ENCODE results near the gene CREBL2. TPM values are rescaled to one million over a fixed set of nuclear protein-coding genes. Genes with fewer than 3 reads are reported as not detected.

CREBL2 gene
- total RNA-seq, 2 donors from 2014 or later, result 19.5 to 25.2 TPM

GRCh38 chr12:12663644-12664294 is 52.1 kb downstream of the CREBL2 start:
- no peak for ATAC-seq (replicated peaks)
- H3K4me1 Mint-ChIP-seq, result no peaks in the 10 kb centered on the region
- no peaks in the 10 kb centered on the region for H3K27me3 Mint-ChIP-seq

GRCh38 chr12:12665194-12665593 is 53.5 kb downstream of the CREBL2 start:
- Mint-ChIP-seq H3K4me3 (no peak overlapping the region), H3K27ac (no peak overlapping the region), H3K4me1 (no peaks in the 10 kb centered on the region), H3K9me3 (no peaks in the 10 kb centered on the region), H3K27me3 (no peaks in the 10 kb centered on the region), H3K36me3 (ENCODE audit: low read depth) (peaks cover 6% of the 10 kb centered on the region)
- no peak for ATAC-seq (replicated peaks)

More at GRCh38 chr12:12663644-12664294, 52.1 kb downstream of the CREBL2 start:
- Mint-ChIP-seq H3K36me3 (ENCODE audit: low read depth) (peaks cover 6% of the 10 kb centered on the region), H3K27ac (no peak overlapping the region), H3K4me3 (no peak overlapping the region), H3K9me3 (no peaks in the 10 kb centered on the region)

DNA sequence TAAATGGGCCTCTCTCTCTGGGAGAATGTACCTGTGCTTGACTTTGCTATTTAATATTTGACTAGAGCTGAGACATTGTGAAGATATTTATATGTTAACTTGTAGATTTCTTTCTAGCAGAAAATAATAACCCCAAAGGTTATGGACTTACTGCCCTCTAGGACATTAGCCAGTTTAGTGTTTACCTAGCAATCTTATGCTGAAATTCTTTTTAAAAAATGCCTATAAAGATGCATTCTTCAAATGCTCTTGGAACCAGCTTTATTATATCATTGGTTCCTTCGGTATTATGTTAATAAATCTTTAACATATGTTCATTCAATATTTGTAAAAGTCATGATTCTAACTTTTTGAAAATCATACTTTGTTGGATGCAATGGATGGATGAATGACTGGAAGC is 56.3 kb downstream of the CREBL2 start:
- H3K4me3 Mint-ChIP-seq, result no peak overlapping the region
- peaks cover 10% of the 10 kb centered on the region for H3K4me1 Mint-ChIP-seq
- no peak overlapping the region for H3K27ac Mint-ChIP-seq
- no peaks in the 10 kb centered on the region for H3K36me3 Mint-ChIP-seq (ENCODE audit: low read depth)
- H3K9me3 Mint-ChIP-seq, result no peaks in the 10 kb centered on the region
- H3K27me3 Mint-ChIP-seq, result no peaks in the 10 kb centered on the region
- ATAC-seq (replicated peaks), result no peak

- ATAC-seq (replicated peaks), result no peak
- no peaks in the 10 kb centered on the region for H3K36me3 Mint-ChIP-seq (ENCODE audit: low read depth)
- H3K4me1 Mint-ChIP-seq, result peaks cover 15% of the 10 kb centered on the region
- no peaks in the 10 kb centered on the region for H3K9me3 Mint-ChIP-seq
- H3K27ac Mint-ChIP-seq, result no peak overlapping the region
- no peaks in the 10 kb centered on the region for H3K27me3 Mint-ChIP-seq
- H3K4me3 Mint-ChIP-seq, result no peak overlapping the region
Observed at GRCh38 chr12:12669020-12669419, 57.3 kb downstream of the CREBL2 start.

DNA sequence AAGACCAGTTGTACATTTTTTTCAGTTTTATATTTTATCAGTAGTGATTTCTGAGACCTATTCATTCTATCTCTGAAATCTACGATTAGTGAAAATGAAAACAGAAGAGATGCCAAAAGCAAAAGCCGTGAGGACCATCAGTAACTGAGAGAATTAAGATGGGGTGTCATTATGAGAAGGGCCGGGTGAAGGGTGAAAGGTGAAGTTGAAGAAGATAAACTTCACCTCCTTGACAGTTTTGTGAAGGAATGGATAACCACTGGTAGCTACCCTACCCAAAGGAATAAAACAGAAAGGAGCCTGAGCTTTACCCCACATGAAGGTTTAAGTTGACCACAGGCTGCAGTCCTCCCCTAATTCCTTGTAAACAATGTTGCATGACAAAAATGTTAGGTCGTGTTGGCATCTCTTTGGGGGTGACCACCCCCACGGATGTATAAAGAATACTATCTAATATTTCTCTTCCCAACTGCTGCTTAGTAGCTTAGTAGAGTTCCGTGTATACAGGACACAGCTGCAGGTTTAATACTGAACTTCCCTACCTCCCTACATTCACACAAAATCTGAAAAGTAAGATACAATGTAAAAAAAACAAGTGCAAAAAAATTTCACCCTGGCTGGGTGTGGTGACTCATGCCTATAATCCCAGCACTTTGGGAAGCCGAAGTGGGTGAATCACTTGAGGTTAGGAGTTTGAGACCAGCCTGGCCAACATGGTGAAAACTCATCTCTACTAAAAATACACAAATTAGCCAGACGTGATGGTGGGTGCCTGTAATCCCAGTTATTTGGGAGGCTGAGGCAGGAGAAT is 60.4 kb downstream of the CREBL2 start:
- Mint-ChIP-seq H3K36me3 (ENCODE audit: low read depth) (no peaks in the 10 kb centered on the region), H3K27ac (peak overlapping the region; percentile 69), H3K27me3 (no peaks in the 10 kb centered on the region), H3K9me3 (no peaks in the 10 kb centered on the region), H3K4me1 (peaks cover 15% of the 10 kb centered on the region), H3K4me3 (peak overlapping the region; percentile 14)
- no peak for ATAC-seq (replicated peaks)

GRCh38 chr12:12673296-12673695 is 61.6 kb downstream of the CREBL2 start:
- Mint-ChIP-seq H3K4me1 (peaks cover 15% of the 10 kb centered on the region), H3K27ac (peak overlapping the region; percentile 69), H3K4me3 (peak overlapping the region; percentile 14), H3K27me3 (no peaks in the 10 kb centered on the region), H3K36me3 (ENCODE audit: low read depth) (no peaks in the 10 kb centered on the region), H3K9me3 (no peaks in the 10 kb centered on the region)
- peak; percentile 97 for ATAC-seq (replicated peaks)

DNA sequence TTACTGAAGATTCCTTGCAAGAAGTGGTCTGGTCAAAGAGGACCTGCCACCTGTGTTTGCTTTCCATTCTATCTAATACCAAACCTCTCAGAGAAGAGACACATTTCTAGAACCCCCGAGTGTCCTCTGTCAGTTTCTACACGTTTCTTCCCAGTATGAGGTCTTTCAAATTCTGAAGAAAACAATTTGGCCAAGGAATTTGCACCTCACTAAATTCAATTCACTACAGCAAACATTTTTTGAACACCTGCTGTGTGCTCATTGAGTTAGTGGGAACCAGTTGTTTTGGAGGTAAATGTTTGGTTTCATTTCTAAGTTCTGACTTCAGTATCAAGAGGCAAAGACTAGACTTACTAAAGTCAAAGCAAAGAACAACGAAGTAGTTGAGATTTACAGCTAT is 64.9 kb downstream of the CREBL2 start:
- H3K27me3 Mint-ChIP-seq, result no peaks in the 10 kb centered on the region

GRCh38 chr12:12681061-12681765 is 69.5 kb downstream of the CREBL2 start:
- ATAC-seq (replicated peaks), result no peak
- Mint-ChIP-seq H3K36me3 (ENCODE audit: low read depth) (no peaks in the 10 kb centered on the region), H3K4me3 (no peak overlapping the region), H3K9me3 (no peaks in the 10 kb centered on the region), H3K4me1 (no peaks in the 10 kb centered on the region), H3K27ac (no peak overlapping the region), H3K27me3 (no peaks in the 10 kb centered on the region)

More for the DNA sequence above, 64.9 kb downstream of the CREBL2 start:
- Mint-ChIP-seq H3K9me3 (no peaks in the 10 kb centered on the region), H3K4me1 (peaks cover 14% of the 10 kb centered on the region), H3K4me3 (no peak overlapping the region), H3K27ac (no peak overlapping the region), H3K36me3 (ENCODE audit: low read depth) (no peaks in the 10 kb centered on the region)
- ATAC-seq (replicated peaks), result no peak

GRCh38 chr12:12682284-12682683 is 70.6 kb downstream of the CREBL2 start:
- no peaks in the 10 kb centered on the region for H3K9me3 Mint-ChIP-seq
- no peak overlapping the region for H3K4me3 Mint-ChIP-seq
- no peaks in the 10 kb centered on the region for H3K27me3 Mint-ChIP-seq
- no peak overlapping the region for H3K27ac Mint-ChIP-seq
- H3K4me1 Mint-ChIP-seq, result no peaks in the 10 kb centered on the region
- no peak for ATAC-seq (replicated peaks)
- H3K36me3 Mint-ChIP-seq (ENCODE audit: low read depth), result no peaks in the 10 kb centered on the region

GRCh38 chr12:12683136-12683697 is 71.5 kb downstream of the CREBL2 start:
- Mint-ChIP-seq H3K4me1 (no peaks in the 10 kb centered on the region), H3K36me3 (ENCODE audit: low read depth) (peaks cover 6% of the 10 kb centered on the region), H3K4me3 (no peak overlapping the region), H3K27me3 (no peaks in the 10 kb centered on the region), H3K27ac (no peak overlapping the region), H3K9me3 (no peaks in the 10 kb centered on the region)
- no peak for ATAC-seq (replicated peaks)

- no peak for ATAC-seq (replicated peaks)
- Mint-ChIP-seq H3K36me3 (ENCODE audit: low read depth) (peaks cover 11% of the 10 kb centered on the region), H3K4me3 (no peak overlapping the region), H3K9me3 (no peaks in the 10 kb centered on the region), H3K4me1 (no peaks in the 10 kb centered on the region), H3K27ac (no peak overlapping the region), H3K27me3 (no peaks in the 10 kb centered on the region)
Observed at GRCh38 chr12:12683725-12684124, 72.0 kb downstream of the CREBL2 start.

DNA sequence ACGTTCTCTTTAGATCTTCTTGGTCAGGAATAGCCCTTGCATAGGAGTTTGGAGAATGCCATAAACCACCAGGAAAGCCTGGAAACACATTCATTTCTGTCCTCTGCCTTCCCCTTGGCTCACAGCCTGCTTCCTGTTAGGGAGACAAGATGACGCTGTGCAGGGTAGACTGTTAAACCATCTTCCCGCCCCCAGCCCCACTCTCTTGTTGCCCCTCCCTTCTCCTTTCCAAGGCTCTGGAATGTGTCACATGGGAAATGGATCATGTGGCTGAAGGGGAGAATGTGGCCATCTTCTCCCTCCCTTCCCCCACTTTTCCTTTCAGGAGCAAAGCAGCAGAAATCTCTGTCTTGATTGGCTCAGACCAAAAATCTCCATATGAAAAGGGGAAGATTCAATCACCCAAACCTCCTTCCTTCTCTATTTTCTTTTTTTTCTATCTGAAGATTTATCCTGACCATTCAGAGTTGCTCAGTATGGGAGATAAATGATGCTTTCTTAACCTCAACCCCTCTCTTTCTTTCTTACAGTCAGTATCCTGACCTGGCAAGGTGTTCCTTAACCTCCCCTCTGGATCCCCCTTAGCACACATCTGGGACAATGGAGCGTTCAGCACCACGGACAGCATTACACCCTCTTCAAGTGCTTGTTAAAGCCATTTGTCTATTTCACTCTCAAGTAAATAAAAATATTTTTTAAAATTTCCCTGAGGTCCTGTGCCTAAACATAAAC is 72.9 kb downstream of the CREBL2 start:
- peaks cover 12% of the 10 kb centered on the region for H3K36me3 Mint-ChIP-seq (ENCODE audit: low read depth)
- no peaks in the 10 kb centered on the region for H3K27me3 Mint-ChIP-seq
- H3K9me3 Mint-ChIP-seq, result no peaks in the 10 kb centered on the region
- no peak for ATAC-seq (replicated peaks)
- H3K27ac Mint-ChIP-seq, result no peak overlapping the region
- no peaks in the 10 kb centered on the region for H3K4me1 Mint-ChIP-seq
- H3K4me3 Mint-ChIP-seq, result no peak overlapping the region

- H3K4me3 Mint-ChIP-seq, result no peak overlapping the region
- no peaks in the 10 kb centered on the region for H3K27me3 Mint-ChIP-seq
- H3K9me3 Mint-ChIP-seq, result no peaks in the 10 kb centered on the region
- peaks cover 12% of the 10 kb centered on the region for H3K36me3 Mint-ChIP-seq (ENCODE audit: low read depth)
- no peak for ATAC-seq (replicated peaks)
- no peak overlapping the region for H3K27ac Mint-ChIP-seq
- peaks cover 4% of the 10 kb centered on the region for H3K4me1 Mint-ChIP-seq
Observed at GRCh38 chr12:12685305-12685704, 73.6 kb downstream of the CREBL2 start.

DNA sequence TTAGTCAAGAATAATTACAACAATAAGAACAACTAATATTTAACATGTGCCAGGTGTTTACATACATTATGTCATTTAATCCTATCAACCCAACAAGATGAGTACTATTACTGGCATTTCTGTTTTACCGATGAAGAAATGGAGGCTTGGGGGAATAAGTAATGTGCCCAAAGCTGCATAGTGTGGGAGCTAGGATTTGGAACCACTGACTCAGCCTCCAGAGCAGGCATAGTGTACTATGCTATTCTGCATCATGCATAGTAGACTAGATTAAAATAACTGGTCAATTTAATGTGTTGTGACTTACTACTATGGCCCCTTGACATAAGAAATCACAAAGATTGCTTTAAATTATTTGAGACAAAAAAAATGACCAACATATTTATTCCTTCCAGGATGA is 74.8 kb downstream of the CREBL2 start:
- H3K4me3 Mint-ChIP-seq, result no peak overlapping the region
- no peak for ATAC-seq (replicated peaks)
- H3K36me3 Mint-ChIP-seq (ENCODE audit: low read depth), result peaks cover 15% of the 10 kb centered on the region
- no peaks in the 10 kb centered on the region for H3K27me3 Mint-ChIP-seq
- no peak overlapping the region for H3K27ac Mint-ChIP-seq
- no peaks in the 10 kb centered on the region for H3K9me3 Mint-ChIP-seq
- H3K4me1 Mint-ChIP-seq, result peaks cover 10% of the 10 kb centered on the region

Measured in activated T-helper 17 cell treated with anti-CD3 and anti-CD28 coated beads, Interleukin-2, amount 50 U/mL, for 72 hours (primary cell).